Thyroid gland (tissue), 4 donors: ENCODE data around the gene WASL.

ENCODE experiments used
- CTCF ChIP-seq, 6 experiments: fragments of 200-600 bp in 3 of 6; fragments of 450-650 bp in 3 of 6; sonication (generic) in 3 of 6; IDR thresholded peaks; one replicate each; pipeline ENCODE4 v1.5.1; 2016 to 2019; ENCODE audit warnings: antibody characterized with exemption in 6 of 6, mild to moderate bottlenecking in 2 of 6, inconsistent platforms in 1 of 6, moderate library complexity in 1 of 6
- POLR2A ChIP-seq, 2 donors: fragments of 450-650 bp; IDR thresholded peaks; one replicate each; pipeline ENCODE4 v1.6.1; 2017; ENCODE audit warnings: antibody characterized with exemption in 2 of 2, mild to moderate bottlenecking in 2 of 2, moderate library complexity in 1 of 2

GRCh38 chr7:123695944-123696677 is 52.7 kb downstream of the WASL start:
- TF ChIP-seq POLR2A (IDR thresholded peaks at IDR 0.05) (no peak), CTCF (IDR thresholded peaks at IDR 0.05) (no peak)
